Measurements from ENCODE around the gene CRY2. TPM values are rescaled to one million over a fixed set of nuclear protein-coding genes. Genes with fewer than 3 reads are reported as not detected.
A peak's percentile ranks its signal among the peaks of the same experiment; 100 is the strongest.

The CRY2 gene
- total RNA-seq, 1 donor from 2014 or later: 56.8 TPM

DNA sequence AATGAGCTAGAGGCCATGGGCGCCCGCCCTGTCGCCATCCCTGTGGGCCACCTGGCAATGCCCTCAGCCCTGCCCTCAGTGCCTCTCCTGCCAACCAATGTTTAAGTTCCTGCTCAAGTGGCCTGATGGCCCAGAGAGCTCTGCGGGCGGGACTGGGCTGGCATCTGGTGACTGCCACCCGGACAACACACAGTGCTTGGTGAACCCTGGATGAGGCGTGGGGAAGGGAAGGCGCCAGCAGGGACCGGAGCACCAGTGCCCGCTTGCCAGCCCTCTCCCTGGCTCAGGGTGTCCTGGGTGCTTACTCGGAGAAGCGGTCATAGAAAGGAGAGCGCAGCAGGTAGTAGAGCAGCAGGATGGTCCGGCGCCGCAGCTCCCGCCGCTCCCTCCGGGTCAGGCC, 66.2 kb downstream of the CRY2 start:
- H3K4me1 Mint-ChIP-seq: peaks cover 28% of the 10 kb centered on the region
- TF ChIP-seq CTCF (IDR thresholded peaks at IDR 0.05): no peak
- DNase-seq: no peak
- no peaks in the 10 kb centered on the region for H3K9me3 Mint-ChIP-seq
- H3K27ac Mint-ChIP-seq: no peak overlapping the region
- intact Hi-C loops (cut with micrococcal nuclease): no loop called here
- POLR2A ChIA-PET: interaction anchor here (0.7 kb wide), 1 partner anchor 109 kb away, joined by 4 read pairs; the partner anchor contains the start of gene SLC35C1
- no peak overlapping the region for H3K4me3 Mint-ChIP-seq
- H3K27me3 Mint-ChIP-seq: no peaks in the 10 kb centered on the region
- ATAC-seq (ENCODE audit: low read depth): no peak
- CTCF ChIA-PET: interaction anchor here (1.8 kb wide), 1 partner anchor 51 kb away, joined by 4 read pairs; no protein-coding TSS in a partner anchor
- H3K36me3 Mint-ChIP-seq (ENCODE audit: low read depth): peaks cover 71% of the 10 kb centered on the region

- H3K27ac Mint-ChIP-seq: no peak overlapping the region
- peaks cover 71% of the 10 kb centered on the region for H3K36me3 Mint-ChIP-seq (ENCODE audit: low read depth)
- H3K4me3 Mint-ChIP-seq: no peak overlapping the region
- intact Hi-C loops (cut with micrococcal nuclease): no loop called here
- H3K27me3 Mint-ChIP-seq: no peaks in the 10 kb centered on the region
- H3K4me1 Mint-ChIP-seq: peaks cover 34% of the 10 kb centered on the region
- ATAC-seq (ENCODE audit: low read depth) (no peak), DNase-seq (no peak)
- ChIA-PET POLR2A (interaction anchor here (0.6 to 8.2 kb wide), 2 partner anchors 20 to 51 kb away, joined by 3 to 263 read pairs; no protein-coding TSS in a partner anchor), CTCF (no interaction called here)
- no peaks in the 10 kb centered on the region for H3K9me3 Mint-ChIP-seq
- no peak for TF ChIP-seq CTCF (IDR thresholded peaks at IDR 0.05)
Observed at GRCh38 chr11:45913942-45914635, 66.8 kb downstream of the CRY2 start.

- no peaks in the 10 kb centered on the region for H3K9me3 Mint-ChIP-seq
- intact Hi-C loops (cut with micrococcal nuclease): loop anchor here (5.0 kb wide), 2 partner anchors 108 to 207 kb away; partner anchors contain the start of genes PHF21A and SLC35C1
- peaks cover 58% of the 10 kb centered on the region for H3K36me3 Mint-ChIP-seq (ENCODE audit: low read depth)
- TF ChIP-seq CTCF (IDR thresholded peaks at IDR 0.05): no peak
- POLR2A ChIA-PET: interaction anchor here (1.1 to 8.2 kb wide), 3 partner anchors 16 to 68 kb away, joined by 3 to 263 read pairs (median 28); partner anchors contain the start of gene CRY2
- no peak for ATAC-seq (ENCODE audit: low read depth)
- no peak for DNase-seq
- CTCF ChIA-PET: interaction anchor here (1.2 kb wide), 1 partner anchor 49 kb away, joined by 5 read pairs; no protein-coding TSS in a partner anchor
- H3K27ac Mint-ChIP-seq: no peak overlapping the region
- no peaks in the 10 kb centered on the region for H3K27me3 Mint-ChIP-seq
- peaks cover 47% of the 10 kb centered on the region for H3K4me1 Mint-ChIP-seq
- H3K4me3 Mint-ChIP-seq: no peak overlapping the region
Observed at GRCh38 chr11:45915446-45915845, 68.2 kb downstream of the CRY2 start.

- peak overlapping the region; percentile 97 for H3K27ac Mint-ChIP-seq
- H3K36me3 Mint-ChIP-seq (ENCODE audit: low read depth): peaks cover 47% of the 10 kb centered on the region
- no peaks in the 10 kb centered on the region for H3K27me3 Mint-ChIP-seq
- ChIA-PET CTCF (interaction anchor here (1.0 to 2.0 kb wide), 2 partner anchors 10 to 13 kb away, joined by 3 to 10 read pairs; no protein-coding TSS in a partner anchor), POLR2A (interaction anchor here (0.6 to 8.2 kb wide), 14 partner anchors 8 to 89 kb away, joined by 3 to 263 read pairs (median 6); partner anchors contain the start of gene CRY2)
- peaks cover 61% of the 10 kb centered on the region for H3K4me1 Mint-ChIP-seq
- no peaks in the 10 kb centered on the region for H3K9me3 Mint-ChIP-seq
- ATAC-seq (ENCODE audit: low read depth) (peak; percentile 0), DNase-seq (no peak)
- intact Hi-C loops (cut with micrococcal nuclease): loop anchor here (1.0 to 5.0 kb wide), 5 partner anchors 40 to 700 kb away; partner anchors contain the start of genes ATG13, HARBI1, PHF21A and SLC35C1
- TF ChIP-seq CTCF (IDR thresholded peaks at IDR 0.05): no peak
- peak overlapping the region; percentile 94 for H3K4me3 Mint-ChIP-seq
Observed at GRCh38 chr11:45917286-45917622, 70.0 kb downstream of the CRY2 start.
